PFSK-1 (cell line): ENCODE results near the gene KDM6A.

Experiments
- FOXP2 ChIP-seq: optimal IDR thresholded peaks from 2 replicates; pipeline ENCODE3; 2011; ENCODE audit warnings: borderline replicate concordance, control low read depth, inconsistent platforms; ENCODE audit not compliant: insufficient read depth; ENCODE audit errors: extremely low read length, extremely low read depth
- POLR2AphosphoS5 ChIP-seq: IDR thresholded peaks from 2 replicates; pipeline ENCODE4 v1.6.1; 2012; ENCODE audit warnings: low read depth, mild to moderate bottlenecking, control low read depth, low read length, moderate library complexity
- REST ChIP-seq, 2 experiments: IDR thresholded peaks; 2 replicates each; pipeline versions ENCODE4 v1.6.1 to v1.8.0; 2011 to 2012; ENCODE audit warnings: low read depth in 2 of 2, low read length in 2 of 2, control low read depth in 1 of 2, inconsistent platforms in 1 of 2, mild to moderate bottlenecking in 1 of 2, moderate library complexity in 1 of 2; ENCODE audit not compliant: insufficient read depth in 1 of 2
- SIN3A ChIP-seq: IDR thresholded peaks from 2 replicates; pipeline ENCODE4 v1.6.1; 2012; ENCODE audit warnings: mild to moderate bottlenecking, low read length, moderate library complexity, borderline replicate concordance; ENCODE audit not compliant: insufficient read depth
- TAF1 ChIP-seq: IDR thresholded peaks from 2 replicates; pipeline ENCODE4 v1.6.1; 2012; ENCODE audit warnings: low read length, control low read depth, borderline replicate concordance; ENCODE audit not compliant: insufficient read depth

KDM6A gene

GRCh38 chrX:44904542-44905115 lies 31.6 kb downstream of the KDM6A start:
- TF ChIP-seq SIN3A (no peak), REST (IDR thresholded peaks at IDR 0.05; ENCODE audit: insufficient read depth in 1 of 2, low read depth in 2 of 2, low read length in 2 of 2) (no peak), TAF1 (no peak), POLR2AphosphoS5 (no peak), FOXP2 (no peak)

GRCh38 chrX:44906041-44906440 lies 33.1 kb downstream of the KDM6A start:
- TF ChIP-seq REST (IDR thresholded peaks at IDR 0.05; ENCODE audit: insufficient read depth in 1 of 2, low read depth in 2 of 2, low read length in 2 of 2) (no peak), POLR2AphosphoS5 (no peak), TAF1 (no peak), FOXP2 (no peak), SIN3A (no peak)

GRCh38 chrX:44906542-44906941 lies 33.6 kb downstream of the KDM6A start:
- no peak for TF ChIP-seq POLR2AphosphoS5
- no peak for TF ChIP-seq TAF1
- TF ChIP-seq FOXP2 = no peak
- no peak for TF ChIP-seq REST (IDR thresholded peaks at IDR 0.05; ENCODE audit: insufficient read depth in 1 of 2, low read depth in 2 of 2, low read length in 2 of 2)
- TF ChIP-seq SIN3A = no peak

- TF ChIP-seq REST (IDR thresholded peaks at IDR 0.05; ENCODE audit: insufficient read depth in 1 of 2, low read depth in 2 of 2, low read length in 2 of 2) = no peak
- no peak for TF ChIP-seq TAF1
- TF ChIP-seq SIN3A = no peak
- TF ChIP-seq FOXP2 = no peak
- TF ChIP-seq POLR2AphosphoS5 = no peak
Observed at GRCh38 chrX:44908153-44908552, 35.2 kb downstream of the KDM6A start.

- TF ChIP-seq POLR2AphosphoS5 = no peak
Observed at GRCh38 chrX:44908827-44909226, 35.8 kb downstream of the KDM6A start.
